Colonic mucosa (tissue), 2 donors: ENCODE data around the gene ZNF169. TPM values are rescaled to one million over a fixed set of nuclear protein-coding genes. Genes with fewer than 3 reads are reported as not detected.

ENCODE experiments used
- total RNA-seq, 2 donors: library from RNA; stranded (reverse); fragmentation: NEBNext Ultra II Directional in 1 of 2; extraction: Animal tissue kit (Norgen Biotek cat#: 25700) in 1 of 2; gene quantifications; one replicate each; pipeline ENCODE4 v1.2.1, GENCODE V29; 2021
- donor health status: DM: no; HTN: no; CAD: no.
- donor health status: DM: no; HTN: no; CAD: no.

The ZNF169 gene
- total RNA-seq, 2 donors from 2014 or later, result 5.9 to 10.0 TPM

Other genes with a start within 250 kb of the ZNF169 start
- 1 to 10 TPM; 5.4 TPM for gene PTPDC1, start 174.8 kb upstream of the ZNF169 start, total RNA-seq
- gene NUTM2F, start 69.3 kb downstream of the ZNF169 start, total RNA-seq, result not detected